ENCODE measurements around the gene MIDN.

Gene MIDN

GRCh38 chr19:1284979-1285736 lies 36.8 kb downstream of the MIDN start:
- Histone ChIP-seq H3K36me3 (ENCODE audit: control insufficient read depth in 2 of 2, insufficient read depth in 1 of 2, low read length in 2 of 2) (peaks cover 0 to 3% of the 10 kb centered on the region in 2 experiments; a peak in 1 of 3 replicates), H3K4me1 (ENCODE audit: control insufficient read depth, insufficient read depth, low read length) (peaks cover 5% of the 10 kb centered on the region), H3K4me3 (ENCODE audit: low read depth, low read length) (no peak overlapping the region), H3K9me3 (ENCODE audit: control insufficient read depth, insufficient read depth, low read depth, low read length) (no peaks in the 10 kb centered on the region), H3K27ac (ENCODE audit: extremely low read depth, low read depth, low read length) (no peak overlapping the region)
- CTCF ChIA-PET: interaction anchor here (0.6 to 1.7 kb wide), 5 partner anchors 19 to 152 kb away, joined by 3 to 7 read pairs (median 5); no protein-coding TSS in a partner anchor
- POLR2A ChIA-PET: interaction anchor here (0.8 to 3.3 kb wide), 3 partner anchors 16 to 97 kb away, joined by 3 to 25 read pairs (median 5); partner anchors contain the start of gene CIRBP
- TF ChIP-seq ZNF654 (tag by site-specific recombination; IDR thresholded peaks at IDR 0.05; ENCODE audit: low read depth): no peak
- TF ChIP-seq GLIS1 (tag by site-specific recombination; IDR thresholded peaks at IDR 0.05): peak; percentile 84
- no peak for TF ChIP-seq EGR2 (tag by site-specific recombination; IDR thresholded peaks at IDR 0.05; ENCODE audit: low read depth)
- TF ChIP-seq ZFP37 (tag by site-specific recombination; IDR thresholded peaks at IDR 0.05): no peak
- TF ChIP-seq, protein P1, sequence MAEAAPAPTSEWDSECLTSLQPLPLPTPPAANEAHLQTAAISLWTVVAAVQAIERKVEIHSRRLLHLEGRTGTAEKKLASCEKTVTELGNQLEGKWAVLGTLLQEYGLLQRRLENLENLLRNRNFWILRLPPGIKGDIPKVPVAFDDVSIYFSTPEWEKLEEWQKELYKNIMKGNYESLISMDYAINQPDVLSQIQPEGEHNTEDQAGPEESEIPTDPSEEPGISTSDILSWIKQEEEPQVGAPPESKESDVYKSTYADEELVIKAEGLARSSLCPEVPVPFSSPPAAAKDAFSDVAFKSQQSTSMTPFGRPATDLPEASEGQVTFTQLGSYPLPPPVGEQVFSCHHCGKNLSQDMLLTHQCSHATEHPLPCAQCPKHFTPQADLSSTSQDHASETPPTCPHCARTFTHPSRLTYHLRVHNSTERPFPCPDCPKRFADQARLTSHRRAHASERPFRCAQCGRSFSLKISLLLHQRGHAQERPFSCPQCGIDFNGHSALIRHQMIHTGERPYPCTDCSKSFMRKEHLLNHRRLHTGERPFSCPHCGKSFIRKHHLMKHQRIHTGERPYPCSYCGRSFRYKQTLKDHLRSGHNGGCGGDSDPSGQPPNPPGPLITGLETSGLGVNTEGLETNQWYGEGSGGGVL (tag by site-specific recombination; IDR thresholded peaks at IDR 0.05): no peak
- TF ChIP-seq ZNF302 (tag by site-specific recombination; IDR thresholded peaks at IDR 0.05; ENCODE audit: low read depth): no peak
- TF ChIP-seq ZNF701 (tag by site-specific recombination; IDR thresholded peaks at IDR 0.05): no peak
- TF ChIP-seq KLF8 (tag by site-specific recombination; IDR thresholded peaks at IDR 0.05): peak; percentile 50; the same call in 1 of the 2 replicates
- TF ChIP-seq, protein P2, sequence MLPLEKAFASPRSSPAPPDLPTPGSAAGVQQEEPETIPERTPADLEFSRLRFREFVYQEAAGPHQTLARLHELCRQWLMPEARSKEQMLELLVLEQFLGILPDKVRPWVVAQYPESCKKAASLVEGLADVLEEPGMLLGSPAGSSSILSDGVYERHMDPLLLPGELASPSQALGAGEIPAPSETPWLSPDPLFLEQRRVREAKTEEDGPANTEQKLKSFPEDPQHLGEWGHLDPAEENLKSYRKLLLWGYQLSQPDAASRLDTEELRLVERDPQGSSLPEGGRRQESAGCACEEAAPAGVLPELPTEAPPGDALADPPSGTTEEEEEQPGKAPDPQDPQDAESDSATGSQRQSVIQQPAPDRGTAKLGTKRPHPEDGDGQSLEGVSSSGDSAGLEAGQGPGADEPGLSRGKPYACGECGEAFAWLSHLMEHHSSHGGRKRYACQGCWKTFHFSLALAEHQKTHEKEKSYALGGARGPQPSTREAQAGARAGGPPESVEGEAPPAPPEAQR (tag by site-specific recombination; IDR thresholded peaks at IDR 0.05): no peak
- TF ChIP-seq ZNF664 (tag by site-specific recombination; IDR thresholded peaks at IDR 0.05): no peak
- TF ChIP-seq OSR2 (tag by site-specific recombination; IDR thresholded peaks at IDR 0.05): no peak
- TF ChIP-seq ZNF521 (tag by site-specific recombination; IDR thresholded peaks at IDR 0.05): no peak
- TF ChIP-seq, protein P3, sequence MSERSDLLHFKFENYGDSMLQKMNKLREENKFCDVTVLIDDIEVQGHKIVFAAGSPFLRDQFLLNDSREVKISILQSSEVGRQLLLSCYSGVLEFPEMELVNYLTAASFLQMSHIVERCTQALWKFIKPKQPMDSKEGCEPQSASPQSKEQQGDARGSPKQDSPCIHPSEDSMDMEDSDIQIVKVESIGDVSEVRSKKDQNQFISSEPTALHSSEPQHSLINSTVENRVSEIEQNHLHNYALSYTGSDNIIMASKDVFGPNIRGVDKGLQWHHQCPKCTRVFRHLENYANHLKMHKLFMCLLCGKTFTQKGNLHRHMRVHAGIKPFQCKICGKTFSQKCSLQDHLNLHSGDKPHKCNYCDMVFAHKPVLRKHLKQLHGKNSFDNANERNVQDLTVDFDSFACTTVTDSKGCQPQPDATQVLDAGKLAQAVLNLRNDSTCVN (tag by site-specific recombination; optimal IDR thresholded peaks at IDR 0.05): peak; percentile 20
- TF ChIP-seq ZNF146 (tag by site-specific recombination; IDR thresholded peaks at IDR 0.05): no peak
- no peak for TF ChIP-seq ZNF514 (tag by site-specific recombination; IDR thresholded peaks at IDR 0.05)
- no peak for TF ChIP-seq ZNF138 (tag by site-specific recombination; IDR thresholded peaks at IDR 0.05; ENCODE audit: borderline replicate concordance)
- TF ChIP-seq SCRT1 (tag by site-specific recombination; IDR thresholded peaks at IDR 0.05; ENCODE audit: borderline replicate concordance): no peak
- no peak for TF ChIP-seq ZNF292 (tag by site-specific recombination; IDR thresholded peaks at IDR 0.05; ENCODE audit: borderline replicate concordance, low read depth)
- TF ChIP-seq TRIM28 (IDR thresholded peaks at IDR 0.05; ENCODE audit: borderline replicate concordance, low read length): no peak
- TF ChIP-seq ZNF768 (tag by site-specific recombination; IDR thresholded peaks at IDR 0.05): no peak
- TF ChIP-seq ZNF621 (tag by site-specific recombination; IDR thresholded peaks at IDR 0.05): no peak
- TF ChIP-seq ZBTB11 (tag by site-specific recombination; conservative IDR thresholded peaks at IDR 0.05; ENCODE audit: low read depth): no peak
- no peak for TF ChIP-seq ZSCAN30 (tag by site-specific recombination; IDR thresholded peaks at IDR 0.05)
- peak; percentile 76 for TF ChIP-seq PRDM10 (tag by site-specific recombination; IDR thresholded peaks at IDR 0.05)
- TF ChIP-seq, protein P4, sequence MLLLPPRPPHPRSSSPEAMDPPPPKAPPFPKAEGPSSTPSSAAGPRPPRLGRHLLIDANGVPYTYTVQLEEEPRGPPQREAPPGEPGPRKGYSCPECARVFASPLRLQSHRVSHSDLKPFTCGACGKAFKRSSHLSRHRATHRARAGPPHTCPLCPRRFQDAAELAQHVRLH (tag by site-specific recombination; IDR thresholded peaks at IDR 0.05): no peak
- no peak for TF ChIP-seq ZNF510 (tag by site-specific recombination; IDR thresholded peaks at IDR 0.05; ENCODE audit: insufficient replicate concordance)
